Measurements from ENCODE around the gene FAM8A1. TPM values are rescaled to one million over a fixed set of nuclear protein-coding genes. Genes with fewer than 3 reads are reported as not detected.

FAM8A1 gene
- total and polyA plus RNA-seq, 2 donors from 2014 or later: 16.9 to 20.7 TPM

DNA sequence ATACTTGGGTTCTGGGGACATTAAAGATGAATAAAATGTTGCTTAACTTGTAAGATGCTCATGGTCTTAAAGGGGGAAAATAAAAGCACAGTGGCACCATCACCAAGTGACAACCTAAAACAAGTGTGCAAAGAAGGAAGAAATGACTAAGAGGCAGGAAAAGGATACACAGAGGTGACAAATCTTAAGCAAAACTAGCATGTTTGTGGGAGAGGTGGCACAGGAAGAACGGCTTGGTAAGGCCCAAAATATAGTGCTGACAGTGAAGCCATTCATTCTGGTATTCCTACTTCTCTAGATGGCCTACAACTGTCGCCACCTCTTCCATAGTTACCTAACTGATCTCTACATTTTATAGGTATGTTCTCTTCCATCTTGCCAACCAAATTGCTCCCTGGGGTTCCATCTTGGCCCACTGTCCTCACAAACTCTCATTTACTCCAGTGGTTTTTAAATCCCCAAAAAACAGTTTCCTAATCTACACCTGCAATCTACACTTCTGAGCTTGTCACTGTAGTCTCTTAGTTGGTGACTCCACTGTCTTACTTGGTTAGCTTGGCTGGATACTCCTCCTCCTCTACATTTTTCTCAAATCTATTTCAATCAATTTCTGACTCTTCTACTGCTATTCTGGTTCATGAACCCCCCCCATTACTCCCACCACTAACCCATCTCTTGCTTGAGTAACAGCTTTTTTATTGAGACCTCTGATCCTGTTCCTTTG lies 33.5 kb downstream of the FAM8A1 start:
- no peak for DNase-seq
- H3K4me3 ChIP-seq (ENCODE audit: low read length in 3 of 3): no peak overlapping the region
- TF ChIP-seq CTCF (IDR thresholded peaks at IDR 0.05; ENCODE audit: borderline replicate concordance, extremely low read depth, insufficient read depth): no peak
- H3K36me3 ChIP-seq (ENCODE audit: control insufficient read depth in 2 of 3, insufficient read depth in 3 of 3, low read length in 3 of 3): peaks cover 3 to 9% (median 4%) of the 10 kb centered on the region in 3 donors
- H3K9me3 ChIP-seq (ENCODE audit: control insufficient read depth in 2 of 3, insufficient read depth in 1 of 3, low read length in 3 of 3): no peaks in the 10 kb centered on the region
- no peaks in the 10 kb centered on the region for H3K27me3 ChIP-seq (ENCODE audit: control insufficient read depth, insufficient read depth, low read length)
- no peak for FAIRE-seq
- intact Hi-C loops (cut with DNase I): no loop called here
- H3K4me1 ChIP-seq (ENCODE audit: control insufficient read depth in 2 of 3, insufficient read depth in 2 of 3, low read depth in 1 of 3, low read length in 3 of 3): peaks cover 0 to 11% (median 2%) of the 10 kb centered on the region in 3 donors
- H3K27ac ChIP-seq (ENCODE audit: low read depth in 2 of 2, low read length in 2 of 2): no peak overlapping the region
- H3K9ac ChIP-seq (ENCODE audit: low read length in 3 of 3): no peak overlapping the region

GRCh38 chr6:17635568-17635967 lies 35.5 kb downstream of the FAM8A1 start:
- peaks cover 0 to 9% (median 2%) of the 10 kb centered on the region in 3 donors for H3K36me3 ChIP-seq (ENCODE audit: control insufficient read depth in 2 of 3, insufficient read depth in 3 of 3, low read length in 3 of 3)
- H3K27me3 ChIP-seq (ENCODE audit: control insufficient read depth, insufficient read depth, low read length): no peaks in the 10 kb centered on the region
- DNase-seq (no peak), FAIRE-seq (no peak)
- H3K27ac ChIP-seq (ENCODE audit: low read depth in 2 of 2, low read length in 2 of 2): no peak overlapping the region
- peaks cover 0 to 6% (median 0%) of the 10 kb centered on the region in 3 donors for H3K4me1 ChIP-seq (ENCODE audit: control insufficient read depth in 2 of 3, insufficient read depth in 2 of 3, low read depth in 1 of 3, low read length in 3 of 3)
- no peaks in the 10 kb centered on the region for H3K9me3 ChIP-seq (ENCODE audit: control insufficient read depth in 2 of 3, insufficient read depth in 1 of 3, low read length in 3 of 3)
- intact Hi-C loops (cut with DNase I): no loop called here
- no peak overlapping the region for H3K9ac ChIP-seq (ENCODE audit: low read length in 3 of 3)
- H3K4me3 ChIP-seq (ENCODE audit: low read length in 3 of 3): no peak overlapping the region
- no peak for TF ChIP-seq CTCF (IDR thresholded peaks at IDR 0.05; ENCODE audit: borderline replicate concordance, extremely low read depth, insufficient read depth)

GRCh38 chr6:17638212-17638715 lies 38.2 kb downstream of the FAM8A1 start:
- Histone ChIP-seq H3K36me3 (ENCODE audit: control insufficient read depth in 2 of 3, insufficient read depth in 3 of 3, low read length in 3 of 3) (peaks cover 3 to 17% (median 8%) of the 10 kb centered on the region in 3 donors), H3K9me3 (ENCODE audit: control insufficient read depth in 2 of 3, insufficient read depth in 1 of 3, low read length in 3 of 3) (peaks cover 0 to 2% (median 0%) of the 10 kb centered on the region in 3 donors), H3K27ac (ENCODE audit: low read depth in 2 of 2, low read length in 2 of 2) (no peak overlapping the region), H3K27me3 (ENCODE audit: control insufficient read depth, insufficient read depth, low read length) (no peaks in the 10 kb centered on the region), H3K4me1 (ENCODE audit: control insufficient read depth in 2 of 3, insufficient read depth in 2 of 3, low read depth in 1 of 3, low read length in 3 of 3) (peaks cover 0 to 6% (median 0%) of the 10 kb centered on the region in 3 donors), H3K4me3 (ENCODE audit: low read length in 3 of 3) (no peak overlapping the region), H3K9ac (ENCODE audit: low read length in 3 of 3) (no peak overlapping the region)
- FAIRE-seq (no peak), DNase-seq (no peak)
- intact Hi-C loops (cut with DNase I): no loop called here
- TF ChIP-seq CTCF (IDR thresholded peaks at IDR 0.05; ENCODE audit: borderline replicate concordance, extremely low read depth, insufficient read depth): no peak

Measured in kidney (tissue), 14 donors.